ENCODE data around the gene ZNF260.

GRCh38 chr19:36482876-36483275 is 45.2 kb downstream of the ZNF260 start:
- no peak for TF ChIP-seq CTCF (IDR thresholded peaks at IDR 0.05)
- no peak for TF ChIP-seq EZH2 (IDR thresholded peaks at IDR 0.05)

All from neural progenitor cell (in vitro differentiated cells).